OCI-LY7 (cell line): ENCODE measurements around the gene SLC26A11. TPM values are rescaled to one million over a fixed set of nuclear protein-coding genes. Genes with fewer than 3 reads are reported as not detected.

Experiments
- BruUV-seq: library from RNA; stranded (reverse); fragments of 400-500 nt; replicated peaks from 2 replicates; lab custom pipeline; 2021; lab: Mats Ljungman, UMichigan
- CTCF ChIA-PET: fragments of 300-600 bp; sonication (Branson Sonifier 250); formaldehyde crosslinking; loops from one replicate; lab custom pipeline; 2022; ENCODE audit warnings: antibody characterized with exemption; ENCODE audit not compliant: unreplicated experiment; lab: Charles Lee
- POLR2A ChIA-PET: fragments of 300-600 bp; sonication (Branson Sonifier 250); formaldehyde crosslinking; loops from one replicate; lab custom pipeline; 2022; ENCODE audit warnings: antibody characterized with exemption; lab: Charles Lee
- DNase-seq: peaks from one replicate; pipeline ENCODE4 v3.0.0-alpha.2; 2015; ENCODE audit warnings: low spot score
- H2AFZ ChIP-seq: fragments of 200-600 bp; sonication (generic), shearing (Covaris generic); 2 replicates; pipeline ENCODE4 v1.6.1; 2014; ENCODE audit warnings: mild to moderate bottlenecking, antibody characterized with exemption, low read length, moderate library complexity
- H3K27ac ChIP-seq: fragments of 200-600 bp; sonication (generic); 2 replicates; pipeline ENCODE4 v1.5.1; 2014; ENCODE audit warnings: mixed run types, low read depth, mild to moderate bottlenecking, moderate library complexity, low read length, inconsistent platforms; ENCODE audit not compliant: poor library complexity, severe bottlenecking
- H3K36me3 ChIP-seq: fragments of 200-600 bp; sonication (generic); 2 replicates; pipeline ENCODE4 v1.6.1; 2014; ENCODE audit warnings: mild to moderate bottlenecking, antibody characterized with exemption, low read length, moderate library complexity, mixed read lengths; ENCODE audit not compliant: insufficient read depth
- H3K4me1 ChIP-seq: fragments of 200-600 bp; sonication (generic); 2 replicates; pipeline ENCODE4 v1.5.1; 2014; ENCODE audit warnings: mild to moderate bottlenecking, low read length; ENCODE audit not compliant: insufficient read depth, poor library complexity, severe bottlenecking
- H3K4me2 ChIP-seq: fragments of 200-600 bp; sonication (generic); 2 replicates; pipeline ENCODE4 v1.6.1; 2014; ENCODE audit warnings: mild to moderate bottlenecking, low read length
- H3K4me3 ChIP-seq: fragments of 200-600 bp; sonication (generic); 2 replicates; pipeline ENCODE4 v1.5.1; 2014; ENCODE audit warnings: mild to moderate bottlenecking, low read depth, low read length; ENCODE audit not compliant: poor library complexity, severe bottlenecking
- H3K79me2 ChIP-seq: fragments of 200-600 bp; sonication (generic); 2 replicates; pipeline ENCODE4 v1.6.1; 2016; ENCODE audit warnings: low read depth, mild to moderate bottlenecking, low read length, moderate library complexity, mixed read lengths; ENCODE audit not compliant: insufficient read depth
- H3K9me2 ChIP-seq: fragments of 200-600 bp; sonication (generic); 2 replicates; pipeline ENCODE4 v1.6.1; 2016; ENCODE audit warnings: mild to moderate bottlenecking, low read length, mixed read lengths; ENCODE audit not compliant: insufficient read depth
- H3K9me3 ChIP-seq: fragments of 200-600 bp; sonication (generic); 2 replicates; pipeline ENCODE4 v1.6.1; 2014; ENCODE audit warnings: mild to moderate bottlenecking, mixed run types, low read length, mixed read lengths
- H4K20me1 ChIP-seq: fragments of 200-600 bp; sonication (generic); 2 replicates; pipeline ENCODE4 v1.6.1; 2014; ENCODE audit warnings: mild to moderate bottlenecking, antibody characterized with exemption, low read length, moderate library complexity, mixed read lengths; ENCODE audit not compliant: insufficient read depth
- EZH2phosphoT487 ChIP-seq: fragments of 200-600 bp; sonication (generic); IDR thresholded peaks from 2 replicates; pipeline ENCODE4 v1.6.1; 2018; ENCODE audit warnings: low read depth, borderline replicate concordance, mild to moderate bottlenecking, mixed run types, antibody characterized with exemption, low read length, moderate library complexity, mixed read lengths
- intact Hi-C: fragments of 100-400 bp; cut with micrococcal nuclease; formaldehyde crosslinking; loops from one replicate; pipeline ENCODE4 v1.10.0; 2022; ENCODE audit not compliant: unreplicated experiment
- total RNA-seq, 2 experiments: library from RNA; depleted of rRNA in 1 of 2; stranded (reverse); fragments of >200 nt in 1 of 2; shearing (Covaris generic) in 1 of 2; gene quantifications; 2 replicates each; pipeline ENCODE4 v1.2.3, GENCODE V29; 2014 to 2022
- TF ChIP-seq, protein P1 (sequence below): fragments of 200-600 bp; sonication (generic); conservative IDR thresholded peaks from 2 replicates; pipeline ENCODE4 v1.5.1; 2014; ENCODE audit warnings: mild to moderate bottlenecking, antibody characterized with exemption, low read length, moderate library complexity, mixed read lengths

SLC26A11 gene
- total RNA-seq, 2 experiments from 2014 or later, result 3.5 to 4.1 TPM

GRCh38 chr17:80291260-80291659 lies 71.0 kb downstream of the SLC26A11 start:
- POLR2A ChIA-PET, result no interaction called here
- Histone ChIP-seq H3K9me2 (no peaks in the 10 kb centered on the region), H3K27ac (no peak overlapping the region), H3K36me3 (peaks cover 4% of the 10 kb centered on the region; the same call in 1 of the 2 replicates), H3K9me3 (no peaks in the 10 kb centered on the region), H3K4me3 (no peak overlapping the region), H2AFZ (no peak overlapping the region), H3K4me1 (no peaks in the 10 kb centered on the region), H3K79me2 (no peaks in the 10 kb centered on the region), H4K20me1 (no peaks in the 10 kb centered on the region), H3K4me2 (no peak overlapping the region)
- no peak for TF ChIP-seq EZH2phosphoT487
- TF ChIP-seq, protein P1, sequence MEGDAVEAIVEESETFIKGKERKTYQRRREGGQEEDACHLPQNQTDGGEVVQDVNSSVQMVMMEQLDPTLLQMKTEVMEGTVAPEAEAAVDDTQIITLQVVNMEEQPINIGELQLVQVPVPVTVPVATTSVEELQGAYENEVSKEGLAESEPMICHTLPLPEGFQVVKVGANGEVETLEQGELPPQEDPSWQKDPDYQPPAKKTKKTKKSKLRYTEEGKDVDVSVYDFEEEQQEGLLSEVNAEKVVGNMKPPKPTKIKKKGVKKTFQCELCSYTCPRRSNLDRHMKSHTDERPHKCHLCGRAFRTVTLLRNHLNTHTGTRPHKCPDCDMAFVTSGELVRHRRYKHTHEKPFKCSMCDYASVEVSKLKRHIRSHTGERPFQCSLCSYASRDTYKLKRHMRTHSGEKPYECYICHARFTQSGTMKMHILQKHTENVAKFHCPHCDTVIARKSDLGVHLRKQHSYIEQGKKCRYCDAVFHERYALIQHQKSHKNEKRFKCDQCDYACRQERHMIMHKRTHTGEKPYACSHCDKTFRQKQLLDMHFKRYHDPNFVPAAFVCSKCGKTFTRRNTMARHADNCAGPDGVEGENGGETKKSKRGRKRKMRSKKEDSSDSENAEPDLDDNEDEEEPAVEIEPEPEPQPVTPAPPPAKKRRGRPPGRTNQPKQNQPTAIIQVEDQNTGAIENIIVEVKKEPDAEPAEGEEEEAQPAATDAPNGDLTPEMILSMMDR, result no peak
- no TSS peak for BruUV-seq
- CTCF ChIA-PET, result no interaction called here
- DNase-seq, result no peak
- intact Hi-C loops, result no loop called here

DNA sequence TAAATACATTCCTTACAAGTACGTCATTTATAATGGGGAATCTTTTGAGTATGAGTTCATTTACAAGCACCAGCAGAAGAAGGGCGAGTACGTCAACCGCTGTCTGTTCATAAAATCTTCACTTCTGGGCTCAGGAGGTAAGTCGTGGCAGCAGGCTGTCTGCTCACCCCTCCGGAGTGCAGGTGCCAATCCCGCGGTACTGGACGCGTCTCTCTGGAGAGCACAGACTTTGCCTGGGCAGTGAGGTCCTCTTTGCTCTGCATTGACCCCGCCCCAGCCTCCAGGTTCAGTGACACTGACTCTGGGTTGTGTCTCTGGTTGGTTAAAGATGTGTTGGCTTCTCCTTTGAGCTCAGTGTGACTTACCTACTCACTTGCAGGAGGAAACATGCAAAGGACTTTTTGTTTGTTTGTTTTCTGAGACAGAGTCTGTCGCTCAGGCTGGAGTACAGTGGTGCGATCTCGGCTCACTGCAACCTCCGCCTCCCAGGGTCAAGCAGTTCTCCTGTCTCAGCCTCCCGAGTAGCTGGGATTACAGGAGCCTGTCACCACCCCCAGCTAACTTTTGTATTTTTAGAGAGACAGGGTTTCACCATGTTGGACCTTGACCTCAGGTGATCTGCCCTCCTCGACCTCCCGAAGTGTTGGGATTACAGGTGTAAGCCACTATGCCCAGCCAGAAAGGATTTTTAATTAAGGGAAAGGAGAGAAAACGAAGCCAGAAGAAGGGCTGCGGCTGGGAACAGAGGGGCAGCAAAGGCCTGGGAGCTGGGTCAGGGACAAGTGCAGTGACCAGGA lies 71.7 kb downstream of the SLC26A11 start:
- H3K9me2 ChIP-seq, result no peaks in the 10 kb centered on the region
- H2AFZ ChIP-seq, result no peak overlapping the region
- H3K9me3 ChIP-seq, result no peaks in the 10 kb centered on the region
- peaks cover 4% of the 10 kb centered on the region; the same call in 1 of the 2 replicates for H3K36me3 ChIP-seq
- no TSS peak for BruUV-seq
- H3K79me2 ChIP-seq, result no peaks in the 10 kb centered on the region
- no peaks in the 10 kb centered on the region for H4K20me1 ChIP-seq
- TF ChIP-seq EZH2phosphoT487, result no peak
- TF ChIP-seq, protein P1, result no peak
- no peak for DNase-seq
- POLR2A ChIA-PET, result no interaction called here
- no peak overlapping the region for H3K27ac ChIP-seq
- no peaks in the 10 kb centered on the region for H3K4me1 ChIP-seq
- no peak overlapping the region for H3K4me2 ChIP-seq
- CTCF ChIA-PET, result no interaction called here
- intact Hi-C loops, result no loop called here
- no peak overlapping the region for H3K4me3 ChIP-seq

- H2AFZ ChIP-seq, result no peak overlapping the region
- POLR2A ChIA-PET, result no interaction called here
- intact Hi-C loops, result no loop called here
These were observed 72.3 kb downstream of the SLC26A11 start for GRCh38 chr17:80292521-80292971.

More at GRCh38 chr17:80292521-80292971, 72.3 kb downstream of the SLC26A11 start:
- TF ChIP-seq EZH2phosphoT487, result no peak
- TF ChIP-seq, protein P1, result no peak
- BruUV-seq, result no TSS peak
- CTCF ChIA-PET, result no interaction called here
- Histone ChIP-seq H3K4me3 (no peak overlapping the region), H3K4me1 (no peaks in the 10 kb centered on the region), H3K27ac (no peak overlapping the region), H3K36me3 (peaks cover 4% of the 10 kb centered on the region; the same call in 1 of the 2 replicates), H3K4me2 (no peak overlapping the region), H3K79me2 (no peaks in the 10 kb centered on the region), H3K9me2 (no peaks in the 10 kb centered on the region), H3K9me3 (no peaks in the 10 kb centered on the region), H4K20me1 (no peaks in the 10 kb centered on the region)
- DNase-seq, result no peak
